ENCODE measurements around the gene FGFR2.
"Not testable (repeated sequence)": the region's sequence is repeated elsewhere in the genome, so short reads cannot be mapped to it uniquely, and the experiment has no call there.

The FGFR2 gene

DNA sequence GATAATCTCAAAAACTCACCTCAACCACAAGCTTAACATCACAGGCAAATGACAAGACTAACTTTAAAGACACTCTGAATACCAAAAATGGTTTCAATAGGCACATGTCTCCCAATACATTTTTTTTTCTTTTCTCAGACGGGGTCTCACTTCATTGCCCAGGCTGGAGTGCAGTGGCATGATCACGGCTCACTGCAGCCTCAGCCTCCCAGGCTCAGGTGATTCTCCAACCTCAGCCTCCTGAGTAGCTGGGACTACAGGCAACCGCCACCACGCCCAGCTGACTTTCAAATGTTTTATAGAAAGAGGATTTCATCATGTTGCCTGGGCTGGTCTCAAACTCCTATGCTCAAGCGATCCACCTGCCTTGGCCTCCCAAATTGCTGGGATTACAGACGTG, 77.7 kb downstream of the FGFR2 start:
- DNase-seq, result not testable (repeated sequence)

DNA sequence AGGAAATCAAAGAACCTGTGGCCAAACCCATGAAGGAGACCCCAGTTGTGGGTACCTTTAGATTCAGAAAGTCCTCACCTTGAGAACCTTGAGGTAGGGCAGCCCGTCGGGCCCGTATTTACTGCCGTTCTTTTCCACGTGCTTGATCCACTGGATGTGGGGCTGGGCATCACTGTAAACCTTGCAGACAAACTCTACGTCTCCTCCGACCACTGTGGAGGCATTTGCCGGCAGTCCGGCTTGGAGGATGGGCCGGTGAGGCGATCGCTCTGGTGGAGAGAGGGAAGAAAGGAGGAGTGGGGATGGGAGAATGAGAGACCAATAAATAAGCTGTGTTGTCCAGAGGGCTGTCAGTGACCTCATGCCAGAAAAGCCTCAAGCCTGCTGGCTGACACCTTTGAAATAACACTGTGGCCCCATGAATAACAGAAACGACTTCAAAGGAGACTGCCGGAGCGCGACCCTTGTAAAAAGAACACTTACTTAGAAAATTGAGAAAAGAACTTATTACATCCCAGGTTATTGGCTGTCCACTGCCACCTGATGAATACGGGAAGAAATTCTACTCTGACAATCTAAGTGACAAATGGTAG, 78.2 kb downstream of the FGFR2 start:
- no peak for DNase-seq

- no peak for DNase-seq
These were observed 78.8 kb downstream of the FGFR2 start for GRCh38 chr10:121519411-121519810.

GRCh38 chr10:121518333-121518732, 79.9 kb downstream of the FGFR2 start:
- no peak for DNase-seq

DNA sequence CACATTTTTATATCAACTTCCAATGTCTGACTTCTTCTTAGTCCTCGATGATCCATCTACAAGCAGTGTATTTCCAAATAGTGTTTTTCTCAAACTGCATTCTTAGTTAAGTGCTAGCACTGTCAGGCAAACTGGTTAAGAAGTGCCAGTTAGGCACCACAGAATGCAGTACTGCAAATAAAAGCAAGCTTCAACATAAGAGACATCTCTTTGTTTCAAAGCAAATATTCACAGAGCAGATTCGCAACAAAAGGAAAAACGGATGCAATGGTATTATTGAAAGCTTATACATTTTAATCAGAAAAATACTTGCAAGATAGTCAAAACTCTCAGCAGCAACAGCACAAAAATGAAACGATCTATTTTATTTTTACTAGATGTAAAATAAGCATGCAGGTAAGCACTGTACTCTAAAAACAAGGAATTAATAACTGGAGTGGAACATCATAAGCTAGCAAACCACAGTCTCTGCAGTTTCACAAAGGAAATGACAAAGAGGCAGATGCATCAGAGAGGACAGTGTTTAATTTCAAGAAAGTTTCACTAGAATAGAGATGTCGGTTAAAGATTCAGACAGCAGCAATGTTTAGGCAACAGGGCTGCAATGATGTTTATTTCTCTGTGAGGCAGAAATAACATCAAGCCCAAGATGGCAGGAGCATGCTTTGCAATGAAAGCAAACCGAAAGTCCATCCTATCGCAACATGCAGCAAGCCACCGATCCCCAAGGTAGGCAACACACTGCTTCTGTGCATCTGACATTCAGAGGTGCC, 82.0 kb downstream of the FGFR2 start:
- DNase-seq, result no peak

GRCh38 chr10:121514141-121514865, 83.9 kb downstream of the FGFR2 start:
- no peak for DNase-seq

GRCh38 chr10:121511943-121512342, 86.3 kb downstream of the FGFR2 start:
- DNase-seq, result no peak

DNA sequence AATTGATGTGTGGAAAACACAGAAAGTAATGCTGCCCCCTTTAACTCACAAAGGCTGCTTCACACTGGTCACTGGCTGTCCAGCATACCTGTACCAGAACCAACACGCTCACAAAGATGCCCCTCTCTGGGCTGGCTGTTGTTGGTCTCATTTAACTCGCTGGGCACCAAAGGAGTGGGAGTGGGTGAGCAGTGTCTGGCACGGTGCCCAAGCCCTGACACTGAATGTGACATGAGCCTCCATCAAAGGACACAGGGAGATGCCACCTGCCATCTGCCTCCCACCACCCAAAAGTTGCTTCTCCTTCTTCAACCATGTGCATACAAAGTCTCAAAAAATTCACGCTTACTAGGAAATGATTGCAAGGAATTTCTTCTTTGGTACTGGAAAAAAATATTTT, 86.8 kb downstream of the FGFR2 start:
- DNase-seq, result no peak

GRCh38 chr10:121510201-121510771, 88.0 kb downstream of the FGFR2 start:
- no peak for DNase-seq

GRCh38 chr10:121509796-121510195, 88.4 kb downstream of the FGFR2 start:
- DNase-seq, result no peak

GRCh38 chr10:121509112-121509511, 89.1 kb downstream of the FGFR2 start:
- no peak for DNase-seq

DNA sequence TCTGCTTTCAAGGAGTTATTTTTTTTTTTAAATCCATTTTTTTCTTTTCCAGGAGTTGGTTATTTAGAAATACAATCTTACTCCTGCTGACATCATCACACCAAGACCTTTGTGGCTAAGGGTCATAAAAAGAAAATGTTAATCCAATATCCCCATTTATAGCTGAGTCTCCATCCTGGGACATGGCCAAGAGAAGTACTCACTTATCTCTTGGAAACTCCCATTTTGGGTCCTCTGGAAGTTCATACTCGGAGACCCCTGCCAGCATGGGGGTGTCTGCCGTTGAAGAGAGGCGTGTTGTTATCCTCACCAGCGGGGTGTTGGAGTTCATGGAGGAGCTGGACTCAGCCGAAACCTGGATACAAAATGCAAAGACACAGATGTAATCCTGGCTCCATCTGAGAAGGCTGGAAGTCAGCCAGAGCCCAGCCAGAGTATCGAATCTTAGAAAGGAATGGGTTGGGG, 94.6 kb downstream of the FGFR2 start:
- DNase-seq, result no peak

- DNase-seq, result no peak
These were observed 96.4 kb downstream of the FGFR2 start for GRCh38 chr10:121501796-121502195.

DNA sequence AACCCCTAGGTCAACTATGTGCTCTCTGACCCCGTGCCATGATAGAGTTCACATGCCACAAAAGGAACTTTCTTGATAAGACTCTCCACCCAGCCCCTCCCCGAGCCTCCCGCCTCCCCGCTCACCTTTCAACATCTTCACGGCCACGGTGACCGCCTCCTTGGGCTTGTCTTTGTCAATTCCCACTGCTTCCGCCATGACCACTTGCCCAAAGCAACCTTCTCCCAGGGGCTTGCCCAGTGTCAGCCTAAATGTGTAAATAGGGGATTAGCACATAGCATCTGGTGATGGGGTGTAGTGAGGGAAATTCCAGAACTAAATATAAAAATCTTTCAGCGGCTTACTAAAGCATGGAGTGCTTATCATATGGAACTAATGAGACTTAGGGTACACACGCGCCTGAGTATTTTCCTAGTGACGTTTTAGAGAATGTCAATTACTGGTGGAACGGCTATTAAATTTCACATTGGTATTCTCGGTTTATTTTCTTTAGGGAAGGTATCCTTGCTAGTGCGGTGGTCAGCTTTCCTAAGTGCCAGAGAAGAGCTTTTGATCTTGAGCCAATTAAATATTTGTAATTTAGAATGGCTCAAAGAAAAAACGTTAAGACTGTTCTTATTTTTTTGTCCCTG, 97.4 kb downstream of the FGFR2 start:
- DNase-seq, result no peak

DNA sequence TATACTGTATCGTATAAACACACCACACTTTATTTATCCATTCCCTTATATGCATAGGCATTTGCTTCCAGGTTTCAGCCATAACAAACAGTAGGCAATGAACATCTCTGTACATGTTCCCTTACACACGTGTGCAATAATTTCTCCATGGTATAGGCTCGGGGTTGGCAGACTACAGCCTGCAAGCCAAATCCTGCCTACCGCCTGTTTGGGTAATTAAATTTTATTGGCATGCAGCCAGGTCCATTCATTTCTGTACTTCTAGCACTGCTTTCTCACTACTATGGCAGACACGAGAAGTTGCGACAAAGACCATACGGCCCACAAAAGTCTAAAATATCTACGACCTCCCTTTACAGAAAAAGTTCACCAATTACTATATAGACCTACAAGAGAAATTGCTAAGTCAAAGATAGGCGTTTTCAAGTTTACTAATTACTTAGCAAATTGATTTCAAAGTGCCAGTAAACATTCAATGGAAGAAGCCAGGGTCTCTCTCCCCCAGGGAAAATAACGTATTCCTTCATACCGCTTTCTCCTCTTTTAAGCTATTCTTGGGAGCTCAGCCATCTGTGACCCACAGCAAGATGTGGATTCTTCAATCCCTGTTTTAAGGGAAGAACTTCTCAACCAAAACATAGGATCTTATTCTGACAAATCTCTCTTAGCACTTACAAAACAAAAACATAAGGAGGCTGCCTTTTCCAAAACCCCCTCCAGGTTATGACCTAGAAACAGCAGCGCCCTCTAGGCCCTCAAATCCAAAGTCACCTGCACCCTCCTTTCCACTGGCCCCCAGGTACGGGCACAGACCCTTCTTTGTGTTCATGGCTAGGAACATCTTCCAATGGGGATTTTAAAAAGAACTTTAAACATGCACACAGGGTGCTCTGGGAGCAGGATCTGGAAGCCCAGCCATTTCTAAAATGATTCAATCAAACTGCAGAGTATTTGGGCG, 100.5 kb downstream of the FGFR2 start:
- no peak for DNase-seq

DNA sequence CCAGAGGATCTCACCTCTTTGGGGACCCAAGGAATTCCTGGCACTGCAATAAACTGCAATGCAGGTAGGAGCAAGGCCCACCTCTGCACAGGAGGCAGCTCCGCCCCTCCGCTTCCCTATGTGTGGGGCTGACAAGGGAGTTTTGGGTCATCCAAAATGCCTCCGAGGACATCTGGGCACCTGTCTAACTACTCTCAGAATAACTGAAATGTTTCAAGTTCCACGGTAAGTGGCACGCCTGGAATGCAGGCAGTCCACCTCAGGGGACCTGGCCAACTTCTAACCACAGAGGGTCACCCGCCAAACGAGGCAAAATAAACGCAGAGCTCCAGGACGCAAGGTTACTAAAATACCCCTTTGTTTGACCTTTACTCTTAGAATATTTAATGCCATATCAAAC, 102.5 kb downstream of the FGFR2 start:
- DNase-seq, result no peak

- DNase-seq, result no peak
These were observed 103.9 kb downstream of the FGFR2 start for GRCh38 chr10:121494296-121494695.

GRCh38 chr10:121493521-121493920, 104.7 kb downstream of the FGFR2 start:
- DNase-seq, result no peak

DNA sequence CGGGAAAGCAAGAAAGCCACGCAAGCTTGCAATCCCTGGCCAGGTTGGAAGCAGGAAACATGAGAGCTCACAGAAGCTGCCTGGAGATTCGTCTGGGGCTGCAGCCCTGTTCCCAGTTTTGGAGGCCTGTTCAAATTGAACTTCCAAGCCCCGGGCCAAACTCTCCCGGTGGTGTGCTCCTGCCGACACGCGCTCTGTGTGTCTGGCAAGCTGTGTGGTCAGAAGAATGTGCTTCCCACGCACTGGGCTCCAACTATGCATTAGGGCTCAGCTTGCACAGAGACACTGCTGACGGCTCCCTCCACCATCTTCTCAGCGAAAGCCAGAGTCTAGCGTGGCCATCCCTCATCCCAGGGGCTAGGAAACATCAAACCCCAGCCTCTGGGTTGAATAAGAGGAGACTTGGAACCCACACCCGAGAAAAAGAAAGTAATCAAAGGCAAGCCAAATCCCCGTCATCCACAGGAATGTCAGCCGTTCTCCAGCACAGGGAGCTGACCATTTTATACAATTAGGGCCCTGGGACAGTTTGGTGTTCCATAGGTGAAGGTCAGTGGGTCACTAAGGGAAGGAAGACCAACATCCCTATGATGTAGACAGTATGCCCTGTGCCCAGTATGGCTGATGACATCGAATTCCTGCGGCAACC, 107.2 kb downstream of the FGFR2 start:
- DNase-seq, result no peak

DNA sequence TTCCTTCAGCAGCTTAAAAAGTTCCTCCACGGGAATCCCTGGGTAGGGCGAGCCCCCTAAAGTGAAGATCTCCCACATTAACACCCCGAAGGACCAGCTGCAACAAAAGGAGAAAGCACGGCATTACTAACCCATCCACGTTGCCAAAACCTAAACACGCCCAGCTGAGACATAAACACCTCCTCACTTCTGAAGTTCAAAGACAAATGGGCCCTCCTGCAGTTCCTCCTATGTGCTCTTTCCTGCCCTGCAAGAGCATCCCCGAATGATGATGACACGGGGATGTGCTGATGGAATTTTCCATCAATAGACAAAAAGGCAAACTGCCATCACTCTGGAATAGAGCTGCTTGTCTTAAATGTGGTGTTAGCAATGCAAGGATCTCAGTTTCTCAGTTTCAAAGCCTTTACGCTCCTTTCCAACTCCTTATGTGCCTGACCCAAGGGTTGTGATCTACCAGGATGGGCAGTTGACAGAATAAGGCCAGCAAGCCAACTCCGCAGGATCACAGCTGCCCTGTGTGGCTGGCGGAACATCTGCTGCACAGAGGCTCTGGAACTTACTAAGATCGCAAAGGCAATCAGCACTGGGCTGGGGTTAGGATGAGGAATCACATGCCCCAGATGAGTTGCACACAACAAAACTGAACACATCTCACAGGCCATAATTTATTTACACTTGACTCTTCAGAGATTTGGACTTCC, 112.7 kb downstream of the FGFR2 start:
- DNase-seq, result no peak

- no peak for DNase-seq
These were observed 113.4 kb downstream of the FGFR2 start for GRCh38 chr10:121484816-121485215.
